Measurements from ENCODE around the gene NIPAL4. TPM values are rescaled to one million over a fixed set of nuclear protein-coding genes. Genes with fewer than 3 reads are reported as not detected.

Gene NIPAL4
- total RNA-seq, 1 donor from 2014 or later: 0.49 TPM

DNA sequence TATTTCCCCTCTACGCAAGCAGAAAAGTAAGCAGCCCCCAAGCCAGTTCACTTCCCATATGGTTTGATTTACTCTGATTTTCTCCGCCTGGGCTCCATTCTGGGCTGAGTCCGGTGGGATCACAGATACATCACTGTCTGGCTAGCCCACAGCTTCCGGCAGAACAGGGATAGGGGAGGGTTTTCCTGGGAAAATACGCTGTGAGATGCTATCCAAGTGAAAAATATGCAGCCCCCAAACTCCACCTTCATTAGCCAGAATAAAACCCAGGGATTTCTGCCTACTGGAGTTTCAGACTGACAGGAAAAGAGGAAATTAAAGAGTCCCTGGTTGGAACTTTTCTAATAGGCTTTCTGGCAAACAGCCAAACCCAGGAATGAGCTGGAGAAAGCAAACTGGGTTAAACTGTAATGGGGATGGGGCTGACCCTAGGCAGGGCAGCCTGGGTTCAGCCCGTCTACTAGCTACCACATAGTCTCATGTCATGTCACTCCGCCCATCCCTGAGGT, 16.9 kb upstream of the NIPAL4 start:
- peaks cover 2% of the 10 kb centered on the region for H3K27me3 Mint-ChIP-seq (ENCODE audit: low read depth)
- H3K27ac Mint-ChIP-seq: peak overlapping the region; percentile 80
- DNase-seq (ENCODE audit: low spot score in 2 of 2, unreplicated experiment in 2 of 2): no peak
- H3K4me3 Mint-ChIP-seq: peak overlapping the region; percentile 38
- peaks cover 2% of the 10 kb centered on the region for H3K36me3 Mint-ChIP-seq
- peaks cover 15% of the 10 kb centered on the region for H3K9me3 Mint-ChIP-seq
- no peak for TF ChIP-seq CTCF (IDR thresholded peaks at IDR 0.05; ENCODE audit: unreplicated experiment)
- peaks cover 25% of the 10 kb centered on the region for H3K4me1 Mint-ChIP-seq

DNA sequence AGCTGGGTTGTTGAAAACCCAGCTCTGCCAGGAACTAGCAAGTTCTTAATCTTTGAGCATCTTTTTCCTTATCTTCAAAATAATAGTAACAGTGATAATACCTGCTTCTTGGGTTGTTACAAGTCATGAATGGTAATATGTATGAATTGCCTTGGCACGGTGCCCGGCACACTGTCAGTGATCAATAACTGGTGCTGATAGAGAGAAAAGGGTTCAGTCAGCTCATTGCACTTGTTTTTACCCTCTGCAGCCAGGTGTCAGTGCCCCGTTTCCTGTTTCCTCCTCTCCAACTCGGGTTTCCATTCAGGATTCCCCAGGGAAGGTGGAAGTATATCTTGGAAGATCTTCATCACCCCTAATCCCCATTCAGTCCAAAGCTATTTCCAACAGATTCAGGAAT, 15.8 kb upstream of the NIPAL4 start:
- no peak for TF ChIP-seq CTCF (IDR thresholded peaks at IDR 0.05; ENCODE audit: unreplicated experiment)
- Mint-ChIP-seq H3K27me3 (ENCODE audit: low read depth) (peaks cover 2% of the 10 kb centered on the region), H3K27ac (no peak overlapping the region)

DNA sequence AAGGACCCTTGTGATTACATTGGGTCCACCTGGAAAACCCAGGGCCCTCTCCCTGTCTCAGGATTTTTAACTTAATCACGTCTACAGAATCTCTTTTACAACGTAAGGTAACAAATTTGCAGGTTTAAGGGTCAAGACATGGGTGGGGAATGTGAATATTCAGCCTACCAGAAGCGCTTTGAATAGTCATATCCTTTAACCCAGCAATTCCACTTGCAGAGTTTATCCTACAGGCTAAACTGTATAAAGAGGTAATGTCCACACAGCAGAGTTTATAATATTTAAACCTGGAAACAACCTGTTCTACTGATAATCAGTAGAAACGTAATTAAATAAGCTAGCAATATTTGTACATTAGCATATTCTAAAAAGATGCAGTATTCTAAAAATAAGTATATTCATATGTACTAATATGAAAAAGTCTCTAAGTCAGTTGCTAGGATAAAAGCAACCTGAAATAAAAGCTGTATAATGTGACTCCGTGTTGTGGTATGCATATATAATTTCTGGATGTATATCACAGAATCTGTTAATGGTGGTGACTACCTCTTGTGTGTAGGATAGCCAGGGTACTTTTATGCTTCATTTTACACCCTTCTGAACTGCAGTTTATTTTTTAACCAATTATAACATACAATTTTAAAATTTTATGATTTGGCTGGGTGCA, 14.1 kb upstream of the NIPAL4 start:
- no peak for TF ChIP-seq CTCF (IDR thresholded peaks at IDR 0.05; ENCODE audit: unreplicated experiment)
- no peak overlapping the region for H3K4me3 Mint-ChIP-seq
- H3K36me3 Mint-ChIP-seq: peaks cover 2% of the 10 kb centered on the region

More for the DNA sequence above, 15.8 kb upstream of the NIPAL4 start:
- DNase-seq (ENCODE audit: low spot score in 2 of 2, unreplicated experiment in 2 of 2): no peak
- H3K9me3 Mint-ChIP-seq: peaks cover 10% of the 10 kb centered on the region
- H3K4me3 Mint-ChIP-seq: no peak overlapping the region
- peaks cover 2% of the 10 kb centered on the region for H3K36me3 Mint-ChIP-seq
- H3K4me1 Mint-ChIP-seq: peaks cover 28% of the 10 kb centered on the region

GRCh38 chr5:157446412-157446935, 13.5 kb upstream of the NIPAL4 start:
- Mint-ChIP-seq H3K36me3 (no peaks in the 10 kb centered on the region), H3K27me3 (ENCODE audit: low read depth) (peaks cover 2% of the 10 kb centered on the region), H3K4me1 (peaks cover 34% of the 10 kb centered on the region), H3K4me3 (no peak overlapping the region), H3K9me3 (no peaks in the 10 kb centered on the region), H3K27ac (no peak overlapping the region)
- TF ChIP-seq CTCF (IDR thresholded peaks at IDR 0.05; ENCODE audit: unreplicated experiment): no peak
- no peak for DNase-seq (ENCODE audit: low spot score in 2 of 2, unreplicated experiment in 2 of 2)

More for the DNA sequence above, 14.1 kb upstream of the NIPAL4 start:
- no peak overlapping the region for H3K27ac Mint-ChIP-seq
- peaks cover 3% of the 10 kb centered on the region for H3K9me3 Mint-ChIP-seq
- peaks cover 34% of the 10 kb centered on the region for H3K4me1 Mint-ChIP-seq
- DNase-seq (ENCODE audit: low spot score in 2 of 2, unreplicated experiment in 2 of 2): no peak
- peaks cover 2% of the 10 kb centered on the region for H3K27me3 Mint-ChIP-seq (ENCODE audit: low read depth)

- H3K4me3 Mint-ChIP-seq: no peak overlapping the region
- H3K4me1 Mint-ChIP-seq: peaks cover 34% of the 10 kb centered on the region
- no peak for DNase-seq (ENCODE audit: low spot score in 2 of 2, unreplicated experiment in 2 of 2)
- no peak for TF ChIP-seq CTCF (IDR thresholded peaks at IDR 0.05; ENCODE audit: unreplicated experiment)
- peaks cover 2% of the 10 kb centered on the region for H3K27me3 Mint-ChIP-seq (ENCODE audit: low read depth)
- no peaks in the 10 kb centered on the region for H3K36me3 Mint-ChIP-seq
- no peaks in the 10 kb centered on the region for H3K9me3 Mint-ChIP-seq
- no peak overlapping the region for H3K27ac Mint-ChIP-seq
These were observed 12.8 kb upstream of the NIPAL4 start for GRCh38 chr5:157447201-157447637.
